HG03457 (cell line): ENCODE results near the gene HBZ.
"Not testable (repeated sequence)": the region's sequence is repeated elsewhere in the genome, so short reads cannot be mapped to it uniquely, and the experiment has no call there.

Experiments used
- ATAC-seq: cut with Tn5 transposase; IDR thresholded peaks from one replicate; pipeline ENCODE4 v1.9.1; 2021; ENCODE audit warnings: moderate number of reproducible peaks; ENCODE audit not compliant: unreplicated experiment

Gene HBZ

GRCh38 chr16:177981-178667, 25.7 kb downstream of the HBZ start:
- ATAC-seq: no peak

GRCh38 chr16:178668-179015, 26.2 kb downstream of the HBZ start:
- ATAC-seq: no peak

- no peak for ATAC-seq
These were observed 27.0 kb downstream of the HBZ start for GRCh38 chr16:179211-180092.

- no peak for ATAC-seq
These were observed 27.7 kb downstream of the HBZ start, which contains the start of gene HBQ1 for GRCh38 chr16:180101-180675. Gene HBQ1, plus strand, starts transcription at chr16:180459. Its CDS starts 28 bp downstream, at chr16:180487.

- no peak for ATAC-seq
These were observed 28.5 kb downstream of the HBZ start for GRCh38 chr16:180681-181564.

GRCh38 chr16:181565-182021, 29.1 kb downstream of the HBZ start:
- no peak for ATAC-seq

GRCh38 chr16:183005-183404, 30.6 kb downstream of the HBZ start:
- ATAC-seq: no peak

GRCh38 chr16:185213-185612, 32.8 kb downstream of the HBZ start:
- no peak for ATAC-seq

GRCh38 chr16:185691-186090, 33.2 kb downstream of the HBZ start:
- no peak for ATAC-seq

GRCh38 chr16:187330-187729, 34.9 kb downstream of the HBZ start:
- no peak for ATAC-seq

- ATAC-seq: no peak
These were observed 36.2 kb downstream of the HBZ start for GRCh38 chr16:188674-189073.

- no peak for ATAC-seq
These were observed 37.3 kb downstream of the HBZ start for GRCh38 chr16:189604-190186.

- ATAC-seq: no peak
These were observed 39.4 kb downstream of the HBZ start for GRCh38 chr16:191831-192230.

- ATAC-seq: no peak
These were observed 40.2 kb downstream of the HBZ start for GRCh38 chr16:192686-193085.

- no peak for ATAC-seq
These were observed 41.0 kb downstream of the HBZ start for GRCh38 chr16:193441-193840.

GRCh38 chr16:194516-194915, 42.1 kb downstream of the HBZ start:
- ATAC-seq: no peak

GRCh38 chr16:200388-200787, 47.9 kb downstream of the HBZ start:
- no peak for ATAC-seq

GRCh38 chr16:203246-203645, 50.8 kb downstream of the HBZ start:
- no peak for ATAC-seq

GRCh38 chr16:204046-204445, 51.6 kb downstream of the HBZ start:
- ATAC-seq: not testable (repeated sequence)
